ENCODE measurements around the gene NOTCH1.
A peak's percentile ranks its signal among the peaks of the same experiment; 100 is the strongest.
"Not testable (repeated sequence)": the region's sequence is repeated elsewhere in the genome, so short reads cannot be mapped to it uniquely, and the experiment has no call there.

The NOTCH1 gene

DNA sequence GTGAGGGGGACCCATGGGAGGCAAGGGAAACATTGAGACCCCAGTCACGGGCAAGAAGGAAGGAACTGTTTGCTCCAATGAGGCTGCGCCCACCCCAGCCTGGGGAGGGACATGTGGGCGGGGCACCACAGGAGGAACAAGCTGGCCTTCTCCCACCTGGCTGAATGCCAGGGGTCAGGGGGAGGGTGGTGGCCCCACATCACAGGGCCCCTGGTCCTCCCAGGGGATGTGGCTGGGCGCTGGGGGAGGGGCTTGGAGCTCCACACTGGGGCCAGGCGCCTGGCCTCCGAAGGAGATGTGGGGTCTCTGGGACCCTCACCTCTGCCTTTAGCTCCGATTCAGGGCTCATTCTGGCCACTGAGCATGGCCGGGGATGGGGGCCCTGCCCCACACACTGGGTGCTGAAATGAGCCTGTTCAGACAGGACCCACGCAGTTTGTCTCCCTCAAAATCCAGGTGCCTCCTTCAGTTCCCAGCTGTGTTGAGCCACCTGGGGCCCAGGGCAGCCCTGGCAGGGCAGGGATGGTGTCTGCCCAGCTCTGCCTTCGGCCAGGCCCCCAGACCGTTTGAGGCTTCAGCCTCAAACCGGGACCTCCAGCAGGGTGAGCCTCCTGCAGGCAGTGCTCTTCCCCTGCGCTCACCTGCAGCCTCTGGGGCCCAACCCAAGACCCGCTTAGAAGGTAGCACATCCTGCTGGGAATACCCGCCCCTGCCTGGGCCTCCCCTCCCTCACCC is 33.2 kb upstream of the NOTCH1 start:
- no peak for DNase-seq

DNA sequence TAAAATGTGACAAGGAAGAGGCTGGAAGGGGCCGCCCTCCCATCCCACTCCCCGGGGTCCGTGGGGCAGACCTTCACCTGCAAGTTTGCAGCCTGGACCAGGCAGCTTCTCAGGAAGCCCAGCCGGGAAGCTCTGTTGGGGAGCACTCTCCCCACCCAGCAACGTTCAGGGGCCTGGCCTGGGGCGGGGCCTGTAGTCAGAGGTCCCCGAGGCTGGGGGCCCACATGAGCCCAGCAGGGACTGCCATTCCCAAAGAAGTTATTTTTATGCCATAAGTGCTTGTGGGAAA is 32.7 kb upstream of the NOTCH1 start:
- DNase-seq = no peak

DNA sequence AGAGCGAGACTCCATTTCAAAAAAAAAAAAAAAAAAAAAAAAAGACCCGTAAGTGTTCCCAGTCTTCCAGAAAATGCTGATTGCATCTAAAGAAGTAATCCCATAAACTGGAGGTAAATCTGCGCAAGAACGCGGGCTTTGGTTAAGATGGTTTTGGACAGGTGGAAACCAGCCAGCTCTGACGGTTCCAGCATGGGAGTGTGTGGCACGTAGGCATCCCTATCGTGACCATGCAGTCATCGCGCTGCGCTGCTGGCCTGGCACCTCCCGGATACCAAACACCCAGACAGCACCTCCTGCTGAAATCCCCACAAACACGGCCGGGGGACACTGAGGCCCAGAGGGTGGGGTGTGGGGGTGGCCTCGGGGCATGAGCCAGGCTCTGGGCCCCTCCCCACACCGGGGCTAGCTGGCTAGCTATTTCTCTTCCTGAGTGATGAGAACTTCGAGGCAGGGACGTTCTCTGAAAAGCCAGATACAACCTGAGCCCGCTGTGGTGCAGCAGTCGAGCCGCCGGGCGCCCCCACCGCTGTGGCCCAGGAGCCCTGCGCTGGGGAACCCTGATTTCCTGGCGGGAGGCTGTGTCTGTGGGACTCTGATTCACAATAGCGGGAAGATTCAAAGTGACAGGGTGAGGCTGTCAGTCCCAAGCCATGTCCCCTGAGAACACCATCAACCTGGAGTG is 32.2 kb upstream of the NOTCH1 start:
- no peak for DNase-seq

DNA sequence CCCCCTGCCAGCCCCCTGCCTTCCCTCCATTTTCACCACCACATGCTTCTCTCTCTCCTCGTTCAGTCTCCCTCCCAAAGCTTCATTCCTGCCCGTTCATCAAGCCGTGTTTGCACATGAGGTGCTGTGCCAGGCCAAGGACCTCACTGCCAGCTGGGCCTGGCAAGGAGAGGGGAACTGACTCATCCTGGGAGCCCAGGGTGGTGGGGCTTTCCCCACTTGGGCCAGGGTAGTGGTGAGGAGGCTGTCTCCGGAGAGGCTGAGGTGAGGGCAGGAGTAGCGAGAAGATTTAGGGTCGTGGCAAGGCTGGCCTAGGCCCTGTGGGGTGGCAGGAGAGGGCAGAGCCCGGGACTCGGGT is 30.4 kb upstream of the NOTCH1 start:
- peak; percentile 34 for DNase-seq

DNA sequence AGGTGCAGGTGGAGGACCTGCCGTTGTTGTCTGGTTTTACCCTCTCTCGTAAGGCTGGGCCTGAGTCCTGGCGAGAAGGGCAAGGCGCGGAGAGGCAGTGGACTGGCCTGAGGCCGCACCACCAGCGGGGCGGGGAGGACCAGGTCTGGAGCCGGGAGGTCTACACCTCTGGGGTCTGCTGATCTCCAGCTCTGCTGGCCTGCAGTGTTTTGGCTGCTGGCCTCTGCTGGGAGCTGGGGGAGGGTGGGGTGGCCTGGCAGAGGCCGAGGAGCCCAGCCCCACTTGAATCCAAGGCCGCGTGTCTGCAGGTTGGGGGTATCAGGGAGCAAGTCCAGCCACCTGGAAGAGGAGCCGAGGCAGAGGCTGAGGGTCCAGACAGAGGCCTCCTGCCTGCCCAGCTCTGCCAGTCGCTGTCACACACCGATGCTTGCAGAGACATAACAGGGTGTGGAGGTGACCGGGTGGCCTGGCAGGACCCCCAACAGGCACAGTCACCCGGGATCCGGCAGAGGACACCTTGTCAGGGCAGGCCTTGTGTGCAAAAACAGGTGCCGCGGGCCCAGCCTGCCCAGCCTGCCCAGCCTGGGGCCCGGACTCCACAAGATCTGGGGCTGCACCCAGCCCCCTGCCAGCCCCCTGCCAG is 29.9 kb upstream of the NOTCH1 start:
- no peak for DNase-seq

DNA sequence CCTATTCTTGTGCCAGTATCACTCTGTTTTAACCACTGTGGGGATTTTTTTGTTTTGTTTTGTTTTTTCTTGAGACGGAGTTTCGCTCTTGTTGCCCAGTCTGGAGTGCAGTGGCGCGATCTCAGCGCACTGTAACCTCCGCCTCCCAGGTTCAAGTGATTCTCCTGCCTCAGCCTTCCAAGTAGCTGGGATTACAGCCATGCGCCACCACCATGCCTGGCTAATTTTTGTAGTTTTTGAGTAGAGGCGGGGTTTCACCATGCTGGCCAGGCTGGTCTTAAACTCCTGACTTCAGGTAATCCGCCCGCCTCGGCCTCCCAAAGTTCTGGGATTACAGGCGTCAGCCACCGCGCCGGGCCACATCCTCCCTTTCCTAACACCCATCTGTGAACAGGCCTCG is 28.8 kb upstream of the NOTCH1 start:
- not testable (repeated sequence) for DNase-seq

DNA sequence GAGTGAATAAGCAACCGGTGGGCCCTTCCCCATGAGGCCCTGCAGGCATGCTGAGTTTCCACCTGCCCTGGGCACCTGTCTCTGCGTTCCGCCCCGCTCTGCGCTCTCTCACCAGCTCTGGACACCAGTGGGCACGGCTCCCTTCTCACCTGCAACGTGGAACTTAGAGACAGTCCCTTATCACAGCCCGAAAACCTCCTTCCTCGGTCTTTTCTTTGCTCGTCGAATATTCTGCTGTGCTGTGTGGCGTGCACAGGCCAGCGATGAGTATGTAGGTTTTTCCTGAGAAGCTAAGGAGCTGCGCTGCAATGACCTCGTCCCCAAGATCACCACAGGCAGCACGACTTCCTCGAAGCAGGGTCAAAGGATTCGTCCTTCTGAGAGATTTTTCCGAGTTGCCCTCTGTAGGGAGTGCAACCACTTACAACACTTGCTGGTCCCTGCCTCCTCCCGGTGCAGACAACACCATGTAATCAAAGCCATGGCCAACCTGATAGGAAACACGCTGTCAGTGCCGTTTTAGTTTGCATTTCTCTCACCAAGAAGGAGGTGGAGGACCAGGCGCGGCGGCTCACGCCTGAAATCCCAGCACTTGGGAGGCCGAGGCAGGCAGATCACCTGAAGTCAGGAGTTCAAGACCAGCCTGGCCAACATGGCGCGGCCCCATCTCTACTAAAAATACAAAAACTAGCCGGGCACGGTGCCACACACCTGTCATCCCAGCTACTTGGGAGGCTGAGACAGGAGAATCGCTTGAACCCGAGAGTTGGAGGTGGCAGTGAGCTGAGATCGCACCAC is 27.2 kb upstream of the NOTCH1 start:
- no peak for DNase-seq

DNA sequence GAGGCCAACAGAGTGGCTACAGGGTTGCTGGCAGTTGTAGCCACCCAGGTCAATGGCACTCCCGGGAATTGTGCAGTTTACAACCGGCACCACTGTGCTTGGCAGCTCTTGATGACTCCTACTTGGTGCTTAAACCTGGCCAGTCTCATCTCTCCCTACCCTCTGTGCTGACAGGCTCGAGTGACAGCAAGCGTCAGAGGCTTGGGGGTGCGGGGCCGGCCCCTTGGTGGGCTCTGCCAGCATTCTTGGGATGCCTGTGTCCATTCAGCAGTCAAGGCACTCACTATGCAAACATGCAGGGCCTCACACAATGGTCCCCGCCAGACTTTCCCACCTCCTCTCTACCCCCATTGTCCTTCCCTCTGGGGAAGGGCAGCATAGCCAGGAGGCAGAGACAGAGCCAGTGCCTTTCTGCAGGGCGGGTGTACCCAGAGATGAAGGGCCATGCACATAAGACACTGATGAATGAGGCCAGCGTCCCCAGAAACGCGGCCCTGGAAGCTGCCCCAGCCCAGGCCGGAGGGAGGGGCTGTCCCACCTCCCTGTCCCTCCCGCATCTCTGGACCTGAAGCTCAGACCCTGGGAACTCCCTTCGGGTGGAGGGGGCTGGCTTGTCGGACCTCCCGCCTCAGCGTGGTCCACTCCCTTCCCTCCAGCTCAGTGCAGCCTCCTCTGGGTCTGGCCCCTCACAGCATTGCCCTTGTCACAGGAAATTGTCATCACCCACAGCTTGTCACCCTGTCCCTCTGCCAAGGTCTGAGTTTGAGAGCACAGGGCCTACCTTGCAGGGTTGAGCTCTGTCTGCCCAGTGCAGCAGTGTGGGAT is 26.4 kb upstream of the NOTCH1 start:
- no peak for DNase-seq

DNA sequence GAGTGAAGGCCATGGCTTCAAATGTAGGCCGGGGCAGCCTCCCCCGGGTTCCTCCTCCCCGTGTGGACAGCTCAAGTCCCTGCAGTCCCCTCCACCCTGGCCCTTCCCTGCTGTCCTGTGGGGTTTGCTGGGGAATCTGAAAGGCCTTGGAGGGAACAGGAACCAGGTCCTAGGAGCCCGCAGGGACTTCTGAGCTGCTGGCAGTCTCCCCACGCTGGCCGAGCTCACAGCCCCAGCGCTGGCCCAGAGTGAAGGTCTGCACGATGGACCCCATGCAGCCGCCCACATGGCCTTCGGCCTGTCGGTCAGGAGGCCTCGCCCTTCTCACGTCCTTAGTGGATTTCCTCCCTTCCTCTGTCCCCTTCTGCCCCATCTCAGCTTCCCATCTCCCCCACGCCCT is 25.7 kb upstream of the NOTCH1 start:
- no peak for DNase-seq

DNA sequence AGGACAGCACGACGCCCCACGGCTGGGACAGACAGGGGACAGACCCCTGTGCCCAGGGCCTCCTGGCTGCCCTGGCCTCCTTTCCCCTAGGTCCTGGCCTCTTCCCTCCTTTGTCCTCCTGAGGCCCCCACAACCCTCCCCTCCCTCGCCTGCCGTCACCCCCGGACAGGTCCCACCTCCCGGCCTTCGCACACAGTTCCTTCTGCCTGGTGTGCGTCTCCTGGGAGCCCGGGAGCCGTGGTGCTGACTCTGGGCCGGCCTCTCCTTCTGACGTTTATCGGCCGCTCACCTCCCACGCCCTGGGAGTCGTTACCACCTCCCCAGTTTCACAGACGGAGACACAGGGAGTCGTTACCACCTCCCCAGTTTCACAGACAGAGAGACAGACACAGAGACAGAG is 25.1 kb upstream of the NOTCH1 start:
- DNase-seq = no peak

DNA sequence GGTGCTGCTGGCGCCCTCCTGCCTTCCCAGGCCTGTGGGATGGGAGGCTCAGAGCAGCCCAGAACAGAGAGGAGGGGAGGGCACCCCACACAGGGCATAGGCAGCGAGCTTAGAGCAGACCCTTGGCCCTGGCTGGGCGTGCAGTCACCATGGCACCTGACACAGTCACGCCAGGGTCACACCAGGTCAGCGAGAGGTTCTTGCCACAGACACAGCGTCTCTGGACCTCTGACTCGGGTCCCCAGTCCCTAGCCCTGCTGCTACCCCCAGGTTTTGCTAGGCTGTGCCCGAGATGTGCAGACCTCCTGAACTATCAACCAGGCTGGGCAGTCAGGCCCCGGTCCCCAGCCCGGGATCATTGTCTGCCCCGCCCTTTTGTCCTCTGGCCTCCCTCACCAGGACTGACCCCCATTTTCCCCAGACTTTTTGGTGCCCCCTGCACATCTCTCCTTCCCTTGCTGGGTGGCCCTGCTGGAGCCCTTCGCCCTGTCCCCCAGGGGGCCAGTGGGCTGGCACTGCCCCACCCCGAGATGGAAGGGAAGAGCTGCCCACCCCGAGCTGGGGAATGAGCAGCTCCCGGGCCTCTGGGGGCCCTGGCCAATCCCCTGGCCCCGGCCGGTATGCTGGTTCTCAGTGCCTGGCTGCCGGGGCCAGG is 24.5 kb upstream of the NOTCH1 start:
- DNase-seq = no peak

DNA sequence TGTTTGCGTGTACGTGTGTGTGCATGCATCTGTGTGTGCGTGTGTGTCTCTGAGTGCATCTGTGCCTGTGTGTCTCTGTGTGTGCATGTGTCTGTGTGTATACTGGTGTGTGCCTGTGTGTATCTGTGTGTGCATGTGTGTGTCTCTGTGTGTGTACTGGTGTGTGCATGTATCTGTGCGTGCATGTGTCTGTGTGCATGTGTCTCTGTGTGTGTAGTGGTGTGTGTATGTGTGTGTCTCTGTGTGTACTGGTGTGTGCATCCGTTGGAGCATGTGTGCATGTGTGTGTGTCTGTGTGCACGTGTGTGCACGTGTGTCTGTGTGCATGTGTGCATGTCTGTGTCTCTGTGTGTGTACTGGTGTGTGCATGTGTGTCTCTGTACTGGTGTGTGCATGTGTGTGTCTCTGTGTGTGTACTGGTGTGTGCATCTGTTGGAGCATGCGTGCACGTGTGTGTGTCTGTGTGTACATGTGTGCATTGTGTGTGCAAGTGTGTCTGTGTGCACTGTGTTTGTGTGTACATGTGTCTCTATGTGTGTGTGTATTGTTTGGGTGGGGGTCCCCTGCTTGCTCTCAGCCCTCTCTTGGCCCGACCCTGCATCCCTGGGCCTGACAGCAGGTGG is 23.8 kb upstream of the NOTCH1 start:
- no peak for DNase-seq

DNA sequence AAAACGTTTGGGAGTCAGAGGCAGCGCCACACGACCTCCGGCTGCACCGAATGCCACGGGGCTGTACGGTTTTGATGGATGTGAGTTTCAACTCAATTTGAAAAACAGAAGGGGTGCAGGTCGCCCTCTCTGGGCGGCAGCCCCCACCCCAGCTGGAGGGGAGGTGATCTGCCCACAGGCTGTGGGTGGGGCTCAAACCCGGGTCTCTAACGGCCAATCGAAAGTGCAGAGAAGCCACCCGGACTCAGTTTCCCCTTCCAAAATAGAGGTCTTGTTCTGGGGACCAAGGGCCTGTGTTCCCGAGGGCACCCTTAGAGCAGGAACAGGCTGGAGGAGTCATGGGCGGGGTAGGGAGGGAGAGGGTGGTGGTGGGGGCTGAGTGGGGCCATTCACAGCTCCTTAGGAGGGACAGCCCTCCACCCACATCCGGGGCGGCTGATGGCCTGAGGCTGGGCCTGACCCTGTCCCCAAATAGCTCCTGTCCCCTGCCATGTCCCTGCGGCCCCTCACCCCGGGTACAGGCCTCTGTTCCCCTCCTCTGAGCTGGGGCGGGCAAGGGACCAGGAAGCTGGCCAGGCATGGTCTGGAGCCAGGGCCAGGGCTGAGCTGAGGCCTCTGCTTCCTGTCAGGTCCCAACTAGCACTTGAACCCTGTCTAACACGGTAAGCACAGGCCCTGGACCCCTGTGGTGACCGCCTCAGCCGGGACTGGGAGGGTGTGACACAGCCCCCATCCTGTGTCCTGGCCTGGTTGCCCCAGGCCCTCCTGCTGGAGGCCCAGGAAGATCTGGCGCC is 22.6 kb upstream of the NOTCH1 start:
- no peak for DNase-seq

DNA sequence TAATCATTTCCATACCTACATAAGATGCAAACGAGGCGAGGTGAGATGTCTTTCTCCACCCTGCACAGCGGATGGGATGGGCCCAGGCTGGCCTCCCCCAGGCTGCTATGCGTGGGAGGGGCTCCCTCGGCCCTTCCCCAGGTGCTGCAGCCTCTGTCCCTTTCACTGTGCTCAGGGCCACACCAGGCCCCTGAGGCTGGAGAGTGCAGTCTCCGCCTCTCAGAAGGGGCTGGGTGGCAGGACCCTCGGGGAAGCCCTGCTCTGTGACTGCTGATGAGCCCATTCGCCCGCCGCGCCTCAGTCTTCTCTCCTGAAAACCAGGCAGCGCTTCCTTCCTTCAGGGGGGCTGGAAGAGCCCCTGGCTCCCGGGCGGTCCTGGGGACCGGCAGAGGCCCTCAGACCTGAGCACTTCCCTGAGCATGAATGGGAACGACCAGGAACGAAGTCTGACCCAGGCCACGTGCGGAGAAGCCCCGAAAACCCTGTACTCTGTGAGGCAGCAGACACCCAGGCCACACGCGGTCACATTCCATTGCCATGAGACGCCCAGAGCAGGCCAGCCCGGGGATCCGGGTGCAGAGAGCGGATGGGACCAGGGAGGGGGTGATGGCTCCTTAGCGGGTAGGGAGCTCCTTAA is 21.9 kb upstream of the NOTCH1 start:
- DNase-seq = no peak

DNA sequence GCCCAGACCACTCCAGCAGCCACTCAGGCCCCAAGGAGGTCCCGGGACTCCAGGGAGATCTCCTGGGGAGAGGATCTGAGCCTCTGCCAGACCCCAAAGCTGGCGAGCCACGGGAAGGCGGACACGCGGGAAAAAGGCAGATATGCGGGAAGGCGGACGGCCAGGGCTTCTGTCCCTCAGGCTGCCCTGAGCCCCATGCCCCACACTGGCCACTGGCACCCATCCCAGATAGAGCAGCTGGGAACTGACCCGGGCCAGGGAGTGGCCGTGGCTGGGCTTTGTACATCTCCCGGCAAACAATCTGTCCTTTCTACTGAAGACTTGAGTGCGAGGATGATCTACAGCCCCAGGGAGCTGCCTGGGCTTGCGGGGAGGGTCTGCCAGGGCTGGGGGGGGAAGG is 21.1 kb upstream of the NOTCH1 start:
- DNase-seq = no peak

DNA sequence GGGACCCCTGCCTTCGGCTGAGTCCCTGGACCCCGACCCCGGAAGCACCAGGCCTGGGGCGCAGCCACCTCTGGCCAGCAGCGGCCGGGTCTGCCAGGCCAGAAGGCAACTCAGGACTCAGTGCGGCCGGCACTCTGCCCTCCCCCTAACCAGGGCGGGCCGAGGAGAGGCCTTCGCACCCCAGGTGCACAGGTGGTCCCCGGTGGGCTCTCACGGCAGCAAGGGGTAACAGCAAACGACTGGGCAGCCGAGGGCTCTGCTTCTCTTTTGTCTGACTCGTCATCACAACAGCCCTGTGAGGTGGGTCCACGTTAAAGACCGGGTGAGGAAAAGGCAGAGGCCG is 20.7 kb upstream of the NOTCH1 start:
- no peak for DNase-seq

DNA sequence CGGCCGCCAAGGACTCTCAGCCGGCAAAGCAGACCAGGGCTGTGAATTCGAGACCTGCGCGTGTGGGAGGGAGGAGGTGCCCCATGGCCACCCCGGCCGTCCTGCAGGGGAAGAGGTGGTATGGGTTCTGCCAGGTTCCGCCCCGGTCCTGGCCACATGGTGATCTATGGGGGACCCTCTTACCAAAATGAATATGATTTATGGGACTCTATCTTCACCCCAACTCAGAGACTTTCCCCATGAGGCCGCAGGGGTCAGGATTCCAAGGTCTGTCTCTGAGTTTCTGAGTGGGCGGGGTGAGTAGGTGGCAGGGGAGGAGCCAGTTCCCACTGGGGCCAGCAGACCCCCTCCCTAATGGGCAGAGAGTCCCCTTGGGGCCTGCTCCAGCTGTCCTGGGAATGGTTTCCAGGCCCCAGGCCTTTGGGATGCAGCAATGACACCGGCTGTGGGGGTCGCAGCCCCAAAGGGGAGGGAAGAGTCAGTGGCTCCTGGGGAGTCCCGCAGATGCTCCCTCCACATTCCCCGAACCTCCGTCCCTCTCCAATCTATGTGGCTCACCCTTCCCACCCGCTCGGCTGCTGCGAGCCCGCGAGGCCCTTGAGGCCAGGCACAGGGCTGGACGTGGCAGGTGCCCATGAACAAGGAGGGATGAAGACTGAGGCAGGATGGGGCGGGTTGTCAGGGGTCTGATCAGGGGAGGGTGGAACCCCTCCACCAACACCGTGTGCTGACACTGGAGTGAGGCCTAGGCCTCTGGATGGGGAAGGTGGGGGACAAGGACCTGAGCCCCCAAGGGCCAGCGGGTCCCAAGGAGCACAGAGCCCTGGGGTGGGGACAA is 20.1 kb upstream of the NOTCH1 start:
- DNase-seq = no peak

DNA sequence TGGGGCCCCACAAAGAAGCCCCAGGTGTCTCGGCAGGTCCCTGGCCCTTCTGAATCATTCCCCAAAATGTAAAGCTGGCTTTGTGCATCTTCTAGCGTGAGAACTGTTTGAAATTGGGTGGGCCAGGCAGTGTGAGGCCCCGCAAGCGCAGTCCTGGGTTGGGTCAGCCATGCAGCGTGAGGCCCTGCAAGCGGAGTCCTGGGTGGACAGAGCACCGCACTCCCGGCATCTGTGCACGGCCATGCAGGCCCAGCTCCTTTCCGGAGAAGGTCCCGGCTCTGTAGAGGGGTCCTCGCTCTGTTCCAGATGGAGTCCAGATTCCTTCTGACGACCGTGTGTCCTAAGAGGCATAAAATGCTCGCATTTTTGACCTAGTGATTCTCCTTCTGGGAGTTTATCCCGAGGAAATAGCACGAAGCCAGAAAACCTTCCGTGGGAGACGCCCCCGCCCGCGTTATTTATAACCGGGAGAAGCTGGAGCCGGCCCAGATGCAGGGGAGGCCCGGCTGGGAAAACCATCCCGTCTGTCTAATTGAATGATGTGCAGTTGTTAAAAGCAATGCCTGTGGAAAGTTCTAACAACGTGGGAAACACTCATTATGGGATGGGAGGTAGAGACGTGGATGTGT is 19.4 kb upstream of the NOTCH1 start:
- DNase-seq = no peak

DNA sequence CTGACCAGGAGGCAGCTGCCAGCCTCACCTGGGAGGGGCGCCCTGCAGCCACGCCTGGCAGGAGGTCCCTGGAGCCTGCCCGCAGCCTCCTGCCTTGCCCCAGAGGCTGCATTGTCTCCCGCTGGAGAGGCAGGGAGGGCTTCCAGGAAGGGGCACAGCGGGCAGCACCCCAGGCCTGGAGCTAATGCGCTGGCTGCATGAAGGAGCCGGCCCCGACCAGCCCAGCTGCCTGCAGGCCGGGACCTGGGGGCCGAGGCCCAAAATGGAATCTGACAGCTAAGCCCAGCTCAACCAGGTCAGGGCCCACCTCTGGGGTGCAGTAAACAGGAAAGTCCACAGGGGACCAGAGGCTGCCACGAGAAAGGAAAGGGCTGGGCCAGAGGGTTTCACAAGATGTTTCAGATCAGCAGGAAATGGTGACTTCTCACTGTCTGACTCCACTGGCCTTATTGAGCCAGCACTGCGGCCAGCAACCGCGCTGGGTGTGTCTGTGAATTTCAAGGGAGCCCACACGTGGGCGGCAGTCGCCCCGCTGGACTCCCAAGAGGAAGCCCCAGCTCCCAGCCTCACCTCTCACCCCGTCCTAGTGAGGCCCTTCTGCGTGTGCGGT is 18.6 kb upstream of the NOTCH1 start:
- no peak for DNase-seq
